Measurements from ENCODE around the gene HDGFL2.
"Not testable (repeated sequence)": the region's sequence is repeated elsewhere in the genome, so short reads cannot be mapped to it uniquely, and the experiment has no call there.

The HDGFL2 gene

GRCh38 chr19:4537953-4538600 is 66.0 kb downstream of the HDGFL2 start:
- no peak for DNase-seq

- DNase-seq = no peak
Measured at GRCh38 chr19:4538601-4538954, 66.5 kb downstream of the HDGFL2 start.

- DNase-seq = no peak
Measured at GRCh38 chr19:4539169-4539692, 67.1 kb downstream of the HDGFL2 start.

- no peak for DNase-seq
Measured at GRCh38 chr19:4539693-4540581, 67.8 kb downstream of the HDGFL2 start, which contains the start of gene LRG1. Gene LRG1, minus strand, starts transcription at chr19:4540036. Its CDS starts 23 bp downstream, at chr19:4540013.

- DNase-seq = no peak
Measured at GRCh38 chr19:4541114-4541805, 69.2 kb downstream of the HDGFL2 start.

- DNase-seq = not testable (repeated sequence)
Measured at GRCh38 chr19:4541806-4542145, 69.7 kb downstream of the HDGFL2 start.

GRCh38 chr19:4542896-4543841 is 71.1 kb downstream of the HDGFL2 start:
- no peak for DNase-seq

- DNase-seq = no peak
Measured at GRCh38 chr19:4543842-4544647, 71.9 kb downstream of the HDGFL2 start.

- no peak for DNase-seq
Measured at GRCh38 chr19:4547303-4548237, 75.5 kb downstream of the HDGFL2 start.

- DNase-seq = no peak
Measured at GRCh38 chr19:4548238-4548584, 76.1 kb downstream of the HDGFL2 start.

GRCh38 chr19:4550018-4550417 is 77.9 kb downstream of the HDGFL2 start:
- DNase-seq = no peak

- DNase-seq = no peak
Measured at GRCh38 chr19:4550479-4551050, 78.5 kb downstream of the HDGFL2 start.

Measured in SW 1271 (cell line).